ENCODE results near the gene KDM6B.

GRCh38 chr17:7854078-7854777, 20.2 kb downstream of the KDM6B start:
- TF ChIP-seq CTCF (tag by site-specific recombination; IDR thresholded peaks at IDR 0.05) = no peak
- TF ChIP-seq ZNF544 (tag by site-specific recombination; IDR thresholded peaks at IDR 0.05) = no peak
- TF ChIP-seq ZNF140 (tag by site-specific recombination; IDR thresholded peaks at IDR 0.05) = no peak
- TF ChIP-seq ZNF114 (tag by site-specific recombination; IDR thresholded peaks at IDR 0.05) = no peak
